NCI-H510A treated with DMSO at 0.1 percent for 48 hours (cell line): ENCODE data around the gene FBXO2.

ENCODE experiments used
- DNase-seq: peaks from one replicate; lab custom pipeline; 2025; lab: John Stamatoyannopoulos, UW

FBXO2 gene, protein sequence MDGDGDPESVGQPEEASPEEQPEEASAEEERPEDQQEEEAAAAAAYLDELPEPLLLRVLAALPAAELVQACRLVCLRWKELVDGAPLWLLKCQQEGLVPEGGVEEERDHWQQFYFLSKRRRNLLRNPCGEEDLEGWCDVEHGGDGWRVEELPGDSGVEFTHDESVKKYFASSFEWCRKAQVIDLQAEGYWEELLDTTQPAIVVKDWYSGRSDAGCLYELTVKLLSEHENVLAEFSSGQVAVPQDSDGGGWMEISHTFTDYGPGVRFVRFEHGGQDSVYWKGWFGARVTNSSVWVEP

DNA sequence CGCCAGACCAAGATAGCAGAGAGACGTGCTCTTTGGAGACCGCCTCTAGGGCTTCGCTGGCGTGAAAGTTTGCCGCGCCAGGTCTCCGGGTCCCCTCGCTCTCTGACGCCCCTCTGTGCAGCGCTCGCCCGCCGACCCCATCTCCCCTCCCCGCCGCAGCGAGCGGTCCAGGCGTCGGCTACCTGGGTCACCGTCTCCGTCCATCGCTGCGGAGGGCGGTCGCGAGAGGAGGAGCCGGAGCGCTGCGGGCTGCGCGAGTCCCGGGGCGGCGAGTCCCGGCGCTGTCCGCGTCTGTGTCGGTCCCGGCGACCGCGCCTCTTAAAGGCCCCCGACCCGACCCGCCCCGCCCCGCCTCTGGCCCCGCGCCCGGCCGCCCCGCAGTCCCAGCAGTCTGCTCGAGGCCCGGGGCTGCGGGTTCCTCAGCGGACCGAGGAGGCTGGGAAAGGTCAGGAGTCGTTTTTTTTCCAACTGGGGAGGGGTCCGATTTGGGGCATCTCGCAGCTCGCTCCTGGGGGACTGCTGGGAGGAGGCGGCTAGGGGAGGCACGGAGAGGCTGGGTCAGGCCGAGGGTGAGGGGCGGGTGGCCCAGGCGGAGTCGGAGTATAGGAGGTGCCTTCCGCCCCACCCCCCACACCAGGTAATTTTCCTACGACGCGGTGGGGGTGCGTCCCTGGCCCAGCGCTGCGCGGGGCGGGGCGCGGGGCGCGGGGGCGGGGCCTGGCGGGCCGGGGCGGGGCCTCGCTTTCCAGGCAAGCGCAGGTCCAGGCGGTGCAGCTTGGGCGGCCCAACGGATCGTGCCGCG is at the start of gene FBXO2, which contains the start of gene FBXO44:
FBXO2 (minus strand) TSS at position 293 of the 802 bp plus-strand sequence; CDS start at position 204, 89 bp downstream.
FBXO44 (plus strand) TSS at position 741 of the 802 bp plus-strand sequence. CDS start 959 bp downstream, outside the sequence.
- DNase-seq = peak; percentile 47

DNA sequence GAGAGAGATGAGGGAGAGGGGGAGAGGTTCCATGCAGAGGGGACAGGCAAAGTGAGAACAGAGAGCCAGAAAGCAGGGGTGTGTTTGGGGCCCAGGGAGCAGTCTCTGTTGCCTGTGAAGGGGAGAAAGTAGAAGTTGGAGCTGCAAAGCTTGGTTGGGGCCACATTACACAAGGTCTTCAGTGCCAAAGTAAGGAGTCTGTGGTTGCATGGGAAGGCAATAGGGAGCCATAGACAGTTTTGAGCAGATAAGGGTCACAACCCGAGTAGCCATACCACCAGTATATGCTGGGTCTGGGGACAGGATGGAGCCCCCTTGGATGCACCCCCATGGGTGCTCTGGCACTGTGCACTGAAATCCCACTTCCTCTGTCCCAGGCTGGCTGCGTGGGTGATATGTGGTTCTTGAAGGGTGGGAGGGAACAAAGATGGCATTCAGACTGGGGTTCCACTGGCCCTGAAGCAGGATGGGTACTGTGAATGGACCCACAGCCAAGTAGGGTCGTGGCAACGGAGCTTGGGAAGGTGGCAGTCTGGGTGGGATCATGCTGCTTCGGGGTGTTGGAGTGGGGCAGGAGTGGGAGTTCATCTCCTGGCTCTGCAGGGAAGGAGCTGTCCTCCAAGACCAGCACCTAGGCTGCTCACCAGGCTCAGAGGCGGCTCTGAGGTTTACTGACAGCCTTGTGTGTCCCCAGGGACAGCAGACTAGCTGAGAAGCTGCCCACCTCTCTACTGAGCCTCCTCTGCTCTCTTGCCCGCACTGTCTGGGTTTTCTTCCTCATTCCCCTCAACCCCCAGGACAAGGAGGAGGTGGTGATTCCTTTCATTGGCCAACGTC is 49.3 kb upstream of the FBXO2 start:
- no peak for DNase-seq

DNA sequence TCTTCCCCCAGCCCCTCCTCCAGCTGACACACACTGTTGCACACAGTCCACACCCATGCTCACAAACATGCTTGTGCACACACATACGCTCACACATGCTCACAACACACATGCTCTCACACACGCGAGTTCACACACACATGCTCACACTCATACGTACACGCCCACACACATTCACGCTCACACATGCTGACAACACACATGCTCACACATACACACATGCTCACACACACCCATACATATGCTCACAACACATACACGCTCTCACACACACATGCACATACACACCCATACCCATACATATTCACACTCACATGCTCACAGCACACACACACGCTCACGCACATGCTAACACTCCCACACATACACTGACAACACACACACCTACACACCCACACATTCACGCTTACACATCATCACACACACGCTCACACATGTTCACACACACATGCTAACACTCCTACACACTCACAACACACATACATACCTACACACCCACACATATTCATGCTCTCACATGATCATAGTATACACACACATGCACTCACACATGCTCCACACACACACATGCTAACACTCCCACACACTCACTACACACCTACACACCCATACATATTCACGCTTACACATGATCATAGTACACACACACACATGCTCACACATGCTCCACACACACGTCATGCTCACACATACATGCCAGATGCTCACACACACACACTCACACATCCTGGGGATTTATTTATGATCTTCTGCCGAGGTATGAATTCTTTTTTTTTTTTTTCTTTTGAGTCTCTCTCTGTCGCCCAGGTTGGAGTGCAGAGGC is 48.0 kb upstream of the FBXO2 start:
- no peak for DNase-seq

DNA sequence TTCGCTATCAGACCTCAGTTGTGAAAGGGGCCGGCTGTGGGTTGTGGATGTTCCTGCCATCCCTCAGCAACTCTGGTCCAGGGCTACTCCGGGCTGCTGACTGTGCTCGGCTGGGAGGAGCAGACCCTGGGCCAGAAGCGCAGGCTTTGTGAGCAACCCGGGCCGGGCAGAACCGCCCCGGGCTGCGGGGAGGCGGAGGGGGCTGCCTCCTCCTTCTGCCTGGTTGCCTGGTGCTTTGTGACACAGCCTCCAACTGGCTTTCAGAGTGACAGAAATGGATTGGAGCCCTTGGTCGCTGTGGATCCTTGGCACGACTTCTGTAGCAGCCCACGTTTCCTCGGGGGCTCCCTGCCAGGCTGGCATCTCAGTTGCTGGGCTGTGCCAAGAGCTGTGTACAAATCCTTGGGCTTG is 47.3 kb upstream of the FBXO2 start:
- no peak for DNase-seq

DNA sequence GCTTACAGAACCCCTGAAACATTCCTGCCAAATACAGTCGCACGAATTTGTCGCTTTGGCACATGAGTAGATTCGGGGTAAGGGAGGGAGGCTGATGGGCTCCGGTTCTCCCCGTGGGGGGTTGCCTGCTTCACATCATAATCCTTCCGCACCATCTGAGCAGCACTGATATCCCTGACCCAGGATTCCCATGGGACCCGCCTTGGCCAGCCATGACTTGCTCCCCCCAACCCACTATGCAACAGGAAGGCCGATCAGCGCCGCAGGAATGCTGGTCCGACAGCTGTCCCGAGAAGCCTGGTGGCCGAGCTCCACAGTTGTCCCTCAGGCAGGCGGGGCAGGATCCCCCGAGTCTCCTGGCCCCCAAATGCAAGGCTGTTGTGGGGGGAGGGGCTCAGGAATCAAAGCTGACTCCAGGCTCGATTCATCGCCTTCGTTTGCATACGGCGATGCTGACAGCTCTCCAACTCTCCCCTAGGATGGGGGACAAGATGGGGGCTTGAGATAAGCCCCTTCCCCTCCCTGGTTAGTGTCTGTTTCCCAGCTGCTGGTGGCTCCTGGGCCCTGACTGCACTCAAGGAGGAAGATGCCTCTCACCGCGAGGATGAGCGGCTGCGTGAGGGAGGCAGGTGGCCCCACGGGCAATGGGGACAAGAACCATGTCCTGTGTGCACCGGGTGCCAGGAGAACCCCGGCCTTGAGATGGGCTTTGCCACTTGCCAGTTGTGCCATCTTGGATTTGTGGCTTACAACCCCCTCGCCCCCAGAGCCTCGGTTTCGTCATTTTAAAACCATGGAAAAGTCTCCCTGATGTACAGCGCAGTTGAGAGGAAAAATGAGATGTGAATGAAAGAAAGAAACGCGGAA is 46.6 kb upstream of the FBXO2 start:
- DNase-seq = no peak

DNA sequence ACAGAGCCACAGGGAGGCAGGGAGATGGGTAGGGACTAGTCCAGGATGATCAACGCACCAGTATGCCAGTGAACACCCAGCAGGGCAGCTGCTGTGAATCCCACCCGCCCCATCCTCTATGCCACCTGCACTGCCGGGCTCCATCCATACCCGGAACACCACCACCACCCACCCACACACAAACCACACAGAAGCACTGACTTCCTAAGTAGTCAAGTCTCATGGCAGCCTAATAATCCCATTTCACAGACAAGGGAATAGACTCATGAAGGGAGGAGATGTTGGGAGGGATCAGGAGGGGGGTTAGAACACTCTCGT is 43.6 kb upstream of the FBXO2 start:
- DNase-seq = no peak

DNA sequence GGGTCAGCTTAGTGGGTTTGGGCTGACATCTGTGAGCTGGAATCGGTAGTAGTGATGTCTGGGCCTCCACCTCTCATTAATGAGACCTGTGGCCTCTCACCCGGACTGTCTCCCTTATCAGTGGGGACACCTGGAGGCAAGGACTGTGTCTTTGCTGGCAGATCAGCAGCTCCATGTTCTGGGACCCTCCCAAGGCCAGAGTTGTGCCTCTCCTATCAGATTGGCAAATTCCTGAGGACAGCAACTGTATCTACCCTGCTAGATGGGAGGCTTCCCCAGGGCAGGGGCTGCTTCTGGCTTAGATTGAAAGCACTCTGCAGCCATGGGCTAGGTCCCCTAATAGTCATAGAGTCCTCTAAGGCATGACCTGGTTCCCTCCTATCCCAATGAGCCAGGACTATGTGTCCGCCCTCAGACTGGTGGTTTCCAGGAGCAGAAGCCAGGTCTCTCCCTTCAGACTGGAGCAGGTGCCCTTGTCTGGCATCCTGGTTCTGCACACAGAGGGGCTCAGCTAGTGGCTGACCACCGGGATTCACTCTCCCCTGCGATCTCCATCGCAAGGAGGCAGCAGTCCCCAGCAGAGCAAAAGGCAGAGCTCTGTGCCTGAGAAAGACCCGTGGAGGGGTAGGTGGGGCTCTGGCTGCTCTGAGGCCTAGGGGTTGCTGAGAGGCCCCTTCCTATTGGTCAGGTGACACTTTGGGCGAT is 43.1 kb upstream of the FBXO2 start:
- no peak for DNase-seq

DNA sequence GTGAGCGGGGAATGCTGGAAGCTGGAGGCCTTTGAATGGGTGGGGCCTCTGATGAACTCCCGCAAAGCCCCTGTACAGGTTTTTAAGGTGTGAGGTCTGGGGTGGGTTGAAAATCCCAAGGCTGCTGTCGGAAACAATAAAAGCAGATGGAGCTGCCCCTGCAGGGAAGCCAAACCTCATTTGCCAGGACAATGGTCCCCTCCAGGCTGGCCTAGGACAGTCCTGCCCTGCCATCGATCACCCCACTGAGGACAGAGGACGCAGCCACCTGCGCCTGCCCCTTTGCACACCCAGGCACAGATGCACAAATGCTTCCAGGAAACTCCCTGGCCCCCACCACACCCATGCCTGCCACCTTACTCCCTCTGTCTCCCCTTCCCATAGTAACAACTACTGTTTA is 41.6 kb upstream of the FBXO2 start:
- DNase-seq = no peak

DNA sequence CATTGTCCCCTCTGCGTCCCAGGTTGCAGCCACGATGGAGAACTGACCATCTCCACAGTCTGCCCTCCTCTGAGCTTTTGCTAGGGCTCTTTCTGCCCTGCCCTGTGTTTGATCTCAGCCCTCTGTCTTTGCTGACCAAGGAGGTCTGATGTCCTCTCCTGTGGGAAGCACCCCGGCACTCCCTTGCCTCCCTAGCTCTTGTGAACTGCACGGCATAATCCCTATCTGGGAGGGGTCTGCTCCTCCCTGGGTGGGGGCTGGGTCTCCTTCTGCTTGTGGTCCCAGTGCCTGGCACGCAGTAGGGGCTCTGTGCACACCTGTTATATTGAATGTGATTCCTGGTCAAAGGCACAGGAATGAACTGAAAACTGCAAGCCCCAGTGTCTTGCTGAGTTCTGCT is 39.7 kb upstream of the FBXO2 start:
- no peak for DNase-seq

DNA sequence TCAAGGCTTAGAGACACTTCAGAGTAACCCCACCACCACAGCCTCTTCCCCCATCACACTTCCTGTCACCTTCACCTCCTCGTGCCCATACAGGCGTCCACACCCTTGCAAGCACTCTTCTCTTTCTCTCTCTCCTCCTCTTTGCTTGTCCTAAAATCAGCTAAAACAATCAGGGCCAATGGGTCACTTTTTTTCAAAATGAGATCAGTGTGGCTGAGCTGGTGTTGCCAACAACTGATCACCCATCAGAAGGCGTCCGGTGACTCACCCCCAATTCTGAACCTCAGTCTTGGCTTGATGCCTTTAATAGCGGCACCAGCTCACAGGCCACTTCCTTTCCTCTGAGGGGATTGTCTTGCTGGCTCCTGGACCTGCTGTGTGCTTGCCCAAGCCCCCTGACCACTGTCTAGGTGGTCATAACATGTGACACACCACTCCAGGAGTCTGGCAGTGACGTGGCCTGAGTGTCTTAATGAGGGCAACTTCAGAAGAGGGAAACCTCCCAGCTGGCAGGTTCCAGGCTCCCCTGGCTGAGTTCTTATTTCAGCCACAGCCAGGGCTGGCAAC is 38.9 kb upstream of the FBXO2 start:
- peak; percentile 53 for DNase-seq

DNA sequence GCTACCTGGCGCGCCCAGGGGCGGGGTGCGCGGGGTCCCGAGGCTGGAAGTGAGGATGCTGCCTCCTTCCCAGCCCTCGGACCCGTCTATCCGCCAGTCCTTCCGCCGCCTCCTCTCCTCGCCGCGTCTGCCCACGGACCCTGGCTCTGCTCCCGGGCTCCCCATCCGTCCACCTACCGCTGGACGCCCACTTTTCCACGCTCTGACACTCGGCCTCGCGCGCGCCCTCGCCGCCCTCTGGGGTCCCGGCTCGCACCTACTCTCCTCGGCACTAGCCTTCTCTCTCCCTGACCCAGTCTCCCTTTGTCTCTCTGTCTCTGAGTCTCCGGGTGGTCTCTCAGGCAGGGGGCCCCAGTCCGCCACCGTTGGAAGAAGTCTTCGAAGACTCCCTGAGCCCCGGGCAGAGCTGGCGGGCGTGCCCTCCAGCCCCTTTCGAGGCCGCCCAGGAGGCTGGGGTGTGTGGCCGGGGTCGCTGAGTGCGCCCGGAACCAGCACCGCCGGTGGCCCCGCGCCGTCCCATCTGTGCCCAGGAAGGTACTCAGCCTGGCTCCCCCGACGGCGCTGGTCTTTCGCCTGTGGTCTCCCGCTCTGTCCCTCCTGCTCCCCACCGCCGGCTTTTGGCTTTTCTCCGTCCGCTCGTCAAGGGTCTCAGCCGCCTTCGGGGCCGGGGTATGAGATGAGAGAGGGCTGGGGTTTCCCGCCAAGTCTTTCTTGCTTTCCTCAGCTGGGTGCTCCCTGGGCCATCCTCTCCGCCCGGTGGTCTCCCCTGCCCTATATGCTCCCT is 37.9 kb upstream of the FBXO2 start:
- peak; percentile 64 for DNase-seq

DNA sequence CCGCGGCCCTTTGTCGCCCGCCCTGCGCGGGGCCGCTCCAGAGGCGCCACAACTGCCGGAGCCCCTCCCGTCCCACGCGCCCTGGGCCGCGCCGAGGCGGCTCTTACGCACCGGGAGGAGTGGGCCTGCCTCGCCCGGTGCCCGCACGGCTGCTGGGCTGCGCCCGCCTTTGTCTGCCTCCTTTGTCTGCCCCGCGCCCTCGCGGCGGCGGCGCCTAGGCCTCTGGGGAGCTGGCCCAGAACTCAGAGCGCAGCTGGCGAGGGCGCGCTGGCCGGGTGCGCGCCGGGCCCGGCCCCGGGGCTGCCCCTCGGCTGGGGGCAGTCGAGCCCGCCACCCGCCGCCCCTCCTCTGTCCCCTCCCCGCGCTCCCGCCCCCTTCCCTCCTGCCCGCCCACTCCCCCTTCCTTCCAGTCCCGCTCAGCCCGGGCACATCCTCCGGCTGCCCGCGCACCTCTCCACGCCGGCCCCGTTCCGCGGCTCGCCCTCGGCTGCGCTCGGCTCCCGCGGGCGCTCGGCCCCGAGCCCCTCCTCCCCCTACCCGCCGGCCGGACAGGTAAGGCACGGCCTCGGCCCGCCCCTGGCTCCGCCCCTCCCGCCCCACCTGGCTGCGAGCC is 37.2 kb upstream of the FBXO2 start, which contains the start of gene DRAXIN:
DRAXIN (plus strand) TSS at position 409 of the 613 bp plus-strand sequence. CDS start 14,549 bp downstream, outside the sequence.
- DNase-seq = peak; percentile 83

DNA sequence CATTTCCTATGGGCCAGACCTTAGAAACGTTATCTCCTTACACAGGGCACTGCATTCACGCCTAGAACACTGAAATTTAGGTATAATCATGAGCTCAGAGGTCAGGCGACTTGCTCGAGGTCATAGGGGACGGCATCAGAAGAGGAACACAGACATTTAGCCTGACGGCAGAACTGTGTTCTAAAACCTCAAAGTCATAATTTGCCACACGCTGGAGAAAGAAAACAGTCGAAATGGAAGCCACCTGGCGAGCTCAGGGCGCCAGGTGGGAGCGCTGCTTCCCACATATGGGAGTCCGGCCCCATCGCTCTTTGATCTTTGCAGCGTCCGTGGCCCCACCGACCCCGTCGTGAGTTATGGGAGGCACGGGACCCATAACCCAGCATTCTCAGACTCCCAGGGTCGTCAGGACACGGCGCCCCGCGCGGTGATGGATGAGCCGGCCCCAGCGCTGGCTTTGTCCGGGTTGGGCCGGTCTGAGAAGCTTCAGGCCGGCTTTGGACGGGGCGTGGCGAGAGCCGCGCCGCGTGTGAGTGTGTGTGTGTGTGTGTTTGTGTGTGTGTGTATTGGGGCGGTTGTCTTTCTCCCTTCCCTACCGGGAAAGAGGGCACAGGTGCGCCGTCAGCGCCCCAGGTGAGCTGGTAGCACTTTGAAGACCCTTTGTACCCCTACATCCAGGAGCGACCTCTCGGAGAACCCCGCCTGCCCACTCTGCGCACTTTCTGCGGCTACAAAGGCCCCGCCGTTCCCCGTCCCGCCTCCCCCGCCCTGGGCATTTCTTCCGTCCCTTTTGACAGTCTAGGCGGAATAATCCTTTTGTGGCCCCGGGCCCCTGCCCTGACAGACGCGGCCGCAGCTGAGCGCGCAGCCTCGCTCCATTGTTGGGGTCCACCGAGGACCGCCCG is 36.4 kb upstream of the FBXO2 start:
- DNase-seq = peak; percentile 90

DNA sequence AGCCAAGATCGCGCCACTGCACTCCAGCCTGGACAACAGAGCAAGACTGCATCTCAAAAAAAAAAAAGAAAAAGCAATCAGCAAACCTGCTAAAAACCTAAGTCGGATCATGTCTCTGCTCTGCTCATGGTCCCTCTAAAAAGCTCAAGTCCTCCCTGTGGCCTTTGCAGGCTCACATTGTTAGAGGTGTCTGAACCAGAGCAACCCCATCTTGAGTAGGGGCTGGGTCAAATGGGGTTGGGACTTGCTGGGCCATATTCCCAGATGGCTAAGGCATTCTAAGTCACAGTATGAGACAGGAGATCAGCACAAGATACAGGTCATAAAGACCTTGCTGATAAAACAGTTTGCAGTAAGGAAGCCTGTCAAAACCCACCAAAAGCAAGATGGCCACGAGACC is 34.3 kb upstream of the FBXO2 start:
- DNase-seq = no peak

DNA sequence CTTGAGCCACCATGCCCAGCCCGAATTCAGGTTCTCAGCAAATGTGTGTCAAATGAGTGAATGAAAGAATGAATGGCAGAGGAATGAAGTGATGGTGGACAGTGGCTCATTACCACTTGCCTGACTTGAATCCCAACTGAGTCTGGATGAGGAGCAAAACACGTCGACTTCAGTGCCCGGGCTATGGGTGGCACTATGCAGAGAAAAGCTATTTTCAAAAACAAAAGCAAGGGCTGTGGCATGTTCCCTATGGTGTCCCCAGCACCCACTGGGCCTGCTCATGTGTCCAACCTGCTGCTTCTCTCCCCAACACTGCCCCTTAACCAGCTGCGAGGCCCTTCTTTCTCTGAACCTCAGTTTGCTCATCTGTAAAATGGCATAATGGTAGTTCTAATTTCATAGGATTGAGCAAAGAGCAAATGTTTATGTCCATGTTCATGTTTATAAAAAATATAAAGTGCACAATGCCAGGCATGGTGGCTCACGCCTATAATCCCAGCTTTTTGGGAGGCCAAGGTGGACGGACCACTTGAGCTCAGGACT is 31.1 kb upstream of the FBXO2 start:
- no peak for DNase-seq

DNA sequence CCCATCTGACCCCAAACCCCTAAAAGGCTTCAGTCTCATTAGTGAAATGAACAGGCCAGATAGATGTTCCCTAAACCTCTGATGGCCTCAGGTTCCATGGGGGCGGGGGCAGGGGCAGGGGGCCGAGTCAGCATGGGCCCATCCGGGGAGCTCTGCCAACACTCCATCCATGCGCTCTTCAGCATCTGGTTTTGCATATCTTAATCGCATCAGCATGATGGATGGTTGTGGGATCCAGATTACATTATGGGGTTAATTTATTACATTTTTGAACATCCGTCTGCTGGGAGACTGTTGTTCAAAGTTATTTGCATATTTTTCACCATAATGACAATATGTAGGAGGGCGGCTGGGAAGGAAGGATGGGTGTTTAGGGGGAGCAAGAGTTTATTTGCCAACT is 29.8 kb upstream of the FBXO2 start:
- DNase-seq = no peak

DNA sequence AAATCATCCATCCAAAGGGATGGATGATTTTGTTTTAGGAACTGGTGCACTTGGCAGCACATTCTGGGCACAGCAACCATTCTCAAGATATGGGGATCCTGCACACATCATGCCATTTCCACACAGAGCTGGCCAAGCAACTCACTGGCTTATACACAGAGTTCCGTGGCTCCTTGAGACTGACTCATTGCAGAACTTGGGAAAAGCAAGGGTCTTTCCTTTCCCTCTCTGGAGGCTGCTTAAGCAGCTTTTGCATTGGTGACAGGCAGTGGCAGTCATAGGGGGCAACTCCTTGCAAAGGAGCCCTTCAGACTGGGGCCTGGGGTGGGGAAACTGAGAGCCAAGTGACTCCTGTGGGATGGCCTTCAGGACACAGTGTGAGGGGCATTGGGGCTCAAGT is 28.6 kb upstream of the FBXO2 start:
- DNase-seq = no peak
